Measurements from ENCODE around the gene AFAP1L1. TPM values are rescaled to one million over a fixed set of nuclear protein-coding genes. Genes with fewer than 3 reads are reported as not detected.

Gene AFAP1L1
- total and polyA plus RNA-seq, 2 of the 13 experiments (the other 11 are each of a cell fraction or from before 2014, with no cell fraction given) = 0.38 to 1.0 TPM

- TF ChIP-seq ZFP91 (CRISPR knock-in tag; IDR thresholded peaks at IDR 0.05; ENCODE audit: borderline replicate concordance) (peak; percentile 59), ZNF10 (CRISPR knock-in tag; IDR thresholded peaks at IDR 0.05; ENCODE audit: borderline replicate concordance, low read depth) (no peak), CTCF (CRISPR knock-in tag; IDR thresholded peaks at IDR 0.05) (0 out of 2 replicates have a peak, but pooled peaks have one; percentile 21), ZNF24 (IDR thresholded peaks at IDR 0.05) (no peak), SALL1 (CRISPR knock-in tag; IDR thresholded peaks at IDR 0.05) (peak; percentile 76), RXRB (CRISPR knock-in tag; IDR thresholded peaks at IDR 0.05; ENCODE audit: borderline replicate concordance) (peak; percentile 44; the same call in 1 of the 2 replicates), SAFB2 (CRISPR knock-in tag; IDR thresholded peaks at IDR 0.05; ENCODE audit: borderline replicate concordance, low read depth) (no peak), SP5 (CRISPR knock-in tag; IDR thresholded peaks at IDR 0.05; ENCODE audit: borderline replicate concordance, low read depth) (peak; percentile 76), SNAPC5 (CRISPR knock-in tag; IDR thresholded peaks at IDR 0.05; ENCODE audit: borderline replicate concordance) (no peak), ZNF615 (CRISPR knock-in tag; IDR thresholded peaks at IDR 0.05; ENCODE audit: borderline replicate concordance) (no peak), THRA (CRISPR knock-in tag; IDR thresholded peaks at IDR 0.05; ENCODE audit: borderline replicate concordance) (peak; percentile 88), NFE2L2 (IDR thresholded peaks at IDR 0.05; ENCODE audit: low read length) (peak; percentile 57; the same call in 1 of the 2 replicates), ZFP36 (IDR thresholded peaks at IDR 0.05; ENCODE audit: borderline replicate concordance, low read depth, low read length, partially characterized antibody) (no peak), NR3C1 (CRISPR knock-in tag; IDR thresholded peaks at IDR 0.05) (no peak), ZFP1 (CRISPR knock-in tag; IDR thresholded peaks at IDR 0.05) (peak; percentile 42; the same call in 1 of the 2 replicates), IRF2 (CRISPR knock-in tag; IDR thresholded peaks at IDR 0.05) (0 out of 2 replicates have a peak, but pooled peaks have one; percentile 25), REST (IDR thresholded peaks at IDR 0.05; ENCODE audit: borderline replicate concordance in 1 of 2, low read depth in 1 of 2, low read length in 2 of 2) (no peak), ZNF354B (CRISPR knock-in tag; IDR thresholded peaks at IDR 0.05) (no peak), HMG20A (CRISPR knock-in tag; IDR thresholded peaks at IDR 0.05; ENCODE audit: borderline replicate concordance) (peak; percentile 45; the same call in 1 of the 2 replicates)
Observed at GRCh38 chr5:149320791-149321330, 49.2 kb downstream of the AFAP1L1 start (continued).

Measured in HepG2 (cell line).